H1 (cell line): ENCODE measurements around the gene ITPR1. TPM values are rescaled to one million over a fixed set of nuclear protein-coding genes. Genes with fewer than 3 reads are reported as not detected.

Source experiments
- CHD7 ChIP-seq: fragments of 300-600 bp; sonication (generic); IDR thresholded peaks from 2 replicates; pipeline ENCODE4 v1.7.1; 2012; ENCODE audit warnings: low read length, moderate library complexity, mild to moderate bottlenecking, inconsistent platforms; ENCODE audit not compliant: insufficient replicate concordance
- CTCF ChIP-seq, 3 experiments: IDR thresholded peaks; 1 replicate in 2 of 3; 2 replicates in 1 of 3; pipeline versions ENCODE4 v1.5.1 to v1.6.1; 2011; ENCODE audit warnings: low read length in 3 of 3, mild to moderate bottlenecking in 3 of 3, inconsistent platforms in 2 of 3, low read depth in 1 of 3, moderate library complexity in 1 of 3; ENCODE audit not compliant: insufficient read depth in 1 of 3; ENCODE audit errors: control extremely low read depth in 1 of 3
- E2F6 ChIP-seq: IDR thresholded peaks from 2 replicates; pipeline ENCODE4 v1.6.1; 2012; ENCODE audit warnings: inconsistent platforms
- SAP30 ChIP-seq: fragments of 300-600 bp; sonication (generic); IDR thresholded peaks from 2 replicates; pipeline ENCODE4 v1.7.1; 2012; ENCODE audit warnings: low read length, moderate library complexity, mild to moderate bottlenecking, inconsistent platforms; ENCODE audit not compliant: insufficient read depth, insufficient replicate concordance
- SIRT6 ChIP-seq: IDR thresholded peaks from one replicate; pipeline ENCODE4 v1.7.1; 2012; ENCODE audit warnings: low read length, inconsistent platforms
- TBP ChIP-seq: IDR thresholded peaks from 2 replicates; pipeline ENCODE4 v1.6.1; 2011; ENCODE audit warnings: low read depth, low read length, improper control_type of control experiment
- polyA plus RNA-seq, 7 experiments: library from polyadenylated mRNA; depleted of rRNA in 3 of 7; stranded (reverse) in 5 of 7; unstranded in 2 of 7; fragments of >200 nt in 5 of 7; fragments of 200-250 nt in 2 of 7; gene quantifications; 1 replicate in 5 of 7; 2 replicates in 1 of 7; 4 replicates in 1 of 7; pipeline versions ENCODE4 v1.2.1 to v1.2.3, GENCODE V29; 2011 to 2013; ENCODE audit warnings: missing spikeins in 2 of 7, mixed read lengths in 2 of 7
- total RNA-seq: library from RNA; stranded (reverse); fragmentation: NEBNext Ultra II Directional; extraction: Animal tissue kit (Norgen Biotek cat#: 25700); gene quantifications from 2 replicates; pipeline ENCODE4 v1.2.1, GENCODE V29; 2021

ITPR1 gene
- total and polyA plus RNA-seq, 2 of the 8 experiments (the other 6 are each of a cell fraction or from before 2014, with no cell fraction given) = 2.5 to 16.3 TPM

- TF ChIP-seq CHD7 = no peak
- no peak for TF ChIP-seq SIRT6
- no peak for TF ChIP-seq E2F6
- TF ChIP-seq SAP30 = no peak
- no peak for TF ChIP-seq CTCF (IDR thresholded peaks at IDR 0.05; ENCODE audit: control extremely low read depth in 1 of 3, insufficient read depth in 1 of 3, low read depth in 1 of 3, low read length in 3 of 3)
- TF ChIP-seq TBP = no peak
These were observed 134.7 kb downstream of the ITPR1 start (continued) for GRCh38 chr3:4627651-4628375.
